ENCODE results near the gene GTSE1. TPM values are rescaled to one million over a fixed set of nuclear protein-coding genes. Genes with fewer than 3 reads are reported as not detected.

The GTSE1 gene
- total RNA-seq, 2 experiments from 2014 or later: 39.4 to 41.4 TPM

- ChIA-PET POLR2A (interaction anchor here (1.1 kb wide), 1 partner anchor 27 kb away, joined by 3 read pairs; no protein-coding TSS in a partner anchor), CTCF (interaction anchor here (0.9 to 1.6 kb wide), 2 partner anchors 8 to 23 kb away, joined by 3 to 5 read pairs; no protein-coding TSS in a partner anchor)
These were observed 27.1 kb upstream of the GTSE1 start for GRCh38 chr22:46269564-46269963.

GRCh38 chr22:46272196-46272595, 24.5 kb upstream of the GTSE1 start:
- H3K36me3 Mint-ChIP-seq (ENCODE audit: low read depth): peaks cover 5% of the 10 kb centered on the region
- no peak for TF ChIP-seq CTCF (IDR thresholded peaks at IDR 0.05)
- no peak overlapping the region for H3K4me3 Mint-ChIP-seq
- no peaks in the 10 kb centered on the region for H3K27me3 Mint-ChIP-seq
- POLR2A ChIA-PET: no interaction called here
- CTCF ChIA-PET: no interaction called here
- peaks cover 13% of the 10 kb centered on the region for H3K4me1 Mint-ChIP-seq (ENCODE audit: low read depth)
- peaks cover 2% of the 10 kb centered on the region for H3K9me3 Mint-ChIP-seq
- H3K27ac Mint-ChIP-seq: no peak overlapping the region
- DNase-seq: no peak
- no peak for ATAC-seq
- intact Hi-C loops (cut with micrococcal nuclease): no loop called here

More at GRCh38 chr22:46269564-46269963, 27.1 kb upstream of the GTSE1 start:
- DNase-seq (no peak), ATAC-seq (no peak)
- no peak for TF ChIP-seq CTCF (IDR thresholded peaks at IDR 0.05)
- no peaks in the 10 kb centered on the region for H3K9me3 Mint-ChIP-seq
- intact Hi-C loops (cut with micrococcal nuclease): no loop called here
- no peak overlapping the region for H3K4me3 Mint-ChIP-seq
- H3K27me3 Mint-ChIP-seq: peaks cover 13% of the 10 kb centered on the region
- no peak overlapping the region for H3K27ac Mint-ChIP-seq
- H3K36me3 Mint-ChIP-seq (ENCODE audit: low read depth): no peaks in the 10 kb centered on the region
- H3K4me1 Mint-ChIP-seq (ENCODE audit: low read depth): peaks cover 11% of the 10 kb centered on the region

- Mint-ChIP-seq H3K4me1 (ENCODE audit: low read depth) (peaks cover 8% of the 10 kb centered on the region), H3K27me3 (no peaks in the 10 kb centered on the region), H3K27ac (no peak overlapping the region), H3K36me3 (ENCODE audit: low read depth) (peaks cover 5% of the 10 kb centered on the region), H3K9me3 (peaks cover 2% of the 10 kb centered on the region), H3K4me3 (no peak overlapping the region)
- CTCF ChIA-PET: no interaction called here
- no peak for ATAC-seq
- intact Hi-C loops (cut with micrococcal nuclease): no loop called here
- no peak for TF ChIP-seq CTCF (IDR thresholded peaks at IDR 0.05)
- no peak for DNase-seq
- POLR2A ChIA-PET: no interaction called here
These were observed 23.8 kb upstream of the GTSE1 start for GRCh38 chr22:46272762-46273431.

GRCh38 chr22:46273432-46274148, 23.1 kb upstream of the GTSE1 start:
- H3K27ac Mint-ChIP-seq: no peak overlapping the region
- H3K36me3 Mint-ChIP-seq (ENCODE audit: low read depth): peaks cover 7% of the 10 kb centered on the region
- H3K4me3 Mint-ChIP-seq: no peak overlapping the region
- ATAC-seq: no peak
- TF ChIP-seq CTCF (IDR thresholded peaks at IDR 0.05): no peak
- POLR2A ChIA-PET: no interaction called here
- CTCF ChIA-PET: no interaction called here
- intact Hi-C loops (cut with micrococcal nuclease): no loop called here
- H3K4me1 Mint-ChIP-seq (ENCODE audit: low read depth): peaks cover 5% of the 10 kb centered on the region
- no peaks in the 10 kb centered on the region for H3K27me3 Mint-ChIP-seq
- peaks cover 2% of the 10 kb centered on the region for H3K9me3 Mint-ChIP-seq
- DNase-seq: no peak

- CTCF ChIA-PET: no interaction called here
- Mint-ChIP-seq H3K4me3 (no peak overlapping the region), H3K36me3 (ENCODE audit: low read depth) (peaks cover 7% of the 10 kb centered on the region), H3K9me3 (peaks cover 2% of the 10 kb centered on the region), H3K4me1 (ENCODE audit: low read depth) (peaks cover 3% of the 10 kb centered on the region), H3K27me3 (no peaks in the 10 kb centered on the region), H3K27ac (no peak overlapping the region)
- intact Hi-C loops (cut with micrococcal nuclease): no loop called here
- DNase-seq (no peak), ATAC-seq (no peak)
- no peak for TF ChIP-seq CTCF (IDR thresholded peaks at IDR 0.05)
- POLR2A ChIA-PET: no interaction called here
These were observed 22.3 kb upstream of the GTSE1 start for GRCh38 chr22:46274381-46274780.

All from activated CD8-positive, alpha-beta T cell treated with anti-CD3 and anti-CD28 coated beads for 36 hours (primary cell).